SIG-M5 treated with dmso at 0.1 percent for 504 hours (cell line): Measurements from ENCODE around the gene LRP6.

ENCODE experiments used
- DNase-seq: peaks from one replicate; lab custom pipeline; 2025; ENCODE audit not compliant: unreplicated experiment; lab: John Stamatoyannopoulos, UW

The LRP6 gene

GRCh38 chr12:12216349-12217017 lies 50.4 kb downstream of the LRP6 start:
- DNase-seq = peak; percentile 77

DNA sequence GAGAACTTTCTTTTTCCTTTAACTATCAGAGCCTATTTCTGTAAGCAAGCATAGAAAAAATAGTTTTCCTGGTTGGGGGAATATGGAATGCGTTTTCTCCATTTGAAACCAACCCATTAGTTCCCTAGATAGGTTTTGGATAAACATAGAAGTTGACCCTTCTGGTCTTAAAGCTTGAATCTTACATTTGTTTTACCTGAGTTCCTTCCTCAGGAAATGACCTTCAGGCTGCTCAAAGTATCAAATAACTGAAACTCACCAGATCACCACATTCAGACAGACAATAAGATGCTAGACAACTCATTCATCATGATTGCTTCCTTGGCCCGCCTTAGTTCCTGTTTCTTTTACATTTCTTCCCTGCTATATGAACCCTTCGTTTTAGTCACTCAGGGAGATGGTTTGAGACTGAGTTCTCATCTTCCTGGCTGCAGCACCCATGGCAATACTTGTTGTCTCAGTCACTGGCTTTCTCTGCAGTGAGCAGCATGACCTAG lies 52.2 kb downstream of the LRP6 start:
- DNase-seq = peak; percentile 59

- no peak for DNase-seq
These were observed 52.6 kb downstream of the LRP6 start for GRCh38 chr12:12214201-12214600.

GRCh38 chr12:12212769-12213168 lies 54.1 kb downstream of the LRP6 start:
- no peak for DNase-seq

DNA sequence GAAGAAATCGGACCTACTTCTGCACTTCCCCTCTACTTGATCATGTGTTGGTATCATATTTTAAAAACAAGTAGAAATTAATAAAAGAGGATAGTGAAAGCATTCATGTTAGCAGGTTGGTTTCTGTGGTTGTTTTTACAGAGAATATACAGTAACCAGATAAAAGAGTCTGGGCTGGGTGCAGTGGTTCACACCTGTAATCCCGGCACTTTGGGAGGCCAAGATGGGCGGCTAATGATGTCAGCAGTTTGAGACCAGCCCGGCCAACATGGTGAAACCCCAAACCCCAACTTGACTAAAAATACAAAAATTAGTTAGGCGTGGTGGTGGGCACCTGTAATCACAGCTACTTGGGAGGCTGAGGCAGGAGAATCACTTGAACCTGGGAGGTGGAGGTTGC lies 55.9 kb downstream of the LRP6 start:
- no peak for DNase-seq

DNA sequence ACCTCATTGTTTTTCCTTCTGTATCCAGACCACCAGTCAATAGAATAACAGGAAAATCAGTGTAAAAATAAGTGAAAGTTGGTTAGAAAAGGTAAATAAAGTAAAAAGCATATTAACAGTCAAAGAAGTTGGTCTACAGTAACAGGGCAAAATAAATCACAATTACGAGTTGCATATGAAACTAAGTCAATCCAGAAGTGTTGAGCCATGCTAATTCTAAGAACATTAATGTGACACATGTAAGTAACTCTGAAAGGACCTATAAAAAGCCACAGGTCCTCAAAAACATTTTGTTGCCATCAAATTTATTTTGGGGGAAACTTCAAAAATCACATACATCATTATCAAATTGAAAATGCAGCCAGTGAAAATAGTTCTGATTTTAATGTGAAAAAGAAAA lies 56.4 kb downstream of the LRP6 start:
- DNase-seq = no peak

DNA sequence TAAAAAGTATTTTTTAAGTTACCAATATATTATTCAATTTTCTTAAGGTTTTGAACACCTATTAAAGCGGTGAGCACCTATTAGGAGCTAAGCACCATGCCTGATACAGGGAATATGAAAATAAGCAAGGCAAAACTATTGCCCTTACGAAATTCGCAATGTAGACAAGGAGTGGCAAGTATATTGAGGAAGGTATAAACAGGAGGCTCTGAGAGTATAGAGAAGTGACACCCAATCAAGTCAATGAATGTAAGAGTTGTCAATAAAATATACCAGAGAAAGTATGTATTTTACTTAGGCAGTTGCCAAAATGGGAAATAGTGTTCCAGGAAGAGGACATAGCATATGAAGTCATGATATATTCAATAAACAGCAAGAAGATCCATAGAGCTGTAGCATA lies 57.2 kb downstream of the LRP6 start:
- DNase-seq = no peak

GRCh38 chr12:12209043-12209442 lies 57.8 kb downstream of the LRP6 start:
- no peak for DNase-seq

GRCh38 chr12:12207746-12208145 lies 59.1 kb downstream of the LRP6 start:
- no peak for DNase-seq

DNA sequence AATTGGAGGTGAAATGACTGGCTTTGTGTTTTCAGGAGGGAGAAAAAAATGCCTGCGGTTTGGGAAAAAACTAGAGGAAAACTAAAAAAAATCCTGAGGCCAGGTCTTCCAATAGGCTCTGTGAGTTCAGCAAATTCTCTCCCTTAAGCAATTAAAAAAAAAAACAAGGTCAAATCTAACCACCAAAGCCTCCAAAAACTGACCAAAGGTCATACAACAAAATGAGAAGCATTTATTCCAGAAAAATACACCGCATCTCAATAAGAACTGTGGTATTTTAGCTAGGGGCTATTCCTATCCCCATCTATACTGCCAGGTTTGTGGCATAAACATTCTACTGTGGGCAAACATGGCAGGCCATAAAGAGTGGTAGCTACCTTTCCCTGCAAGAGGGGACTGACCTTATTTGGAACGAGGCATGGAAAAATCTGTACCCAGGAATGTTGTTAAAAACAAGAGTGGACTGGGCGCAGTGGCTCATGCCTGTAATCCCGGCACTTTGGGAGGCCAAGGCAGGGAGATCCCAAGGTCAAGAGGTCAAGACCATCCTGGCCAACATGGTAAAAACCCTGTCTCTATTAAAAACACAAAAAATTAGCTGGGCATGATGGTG lies 60.0 kb downstream of the LRP6 start:
- no peak for DNase-seq

GRCh38 chr12:12202747-12203146 lies 64.1 kb downstream of the LRP6 start:
- DNase-seq = no peak

GRCh38 chr12:12202105-12202504 lies 64.7 kb downstream of the LRP6 start:
- DNase-seq = no peak

DNA sequence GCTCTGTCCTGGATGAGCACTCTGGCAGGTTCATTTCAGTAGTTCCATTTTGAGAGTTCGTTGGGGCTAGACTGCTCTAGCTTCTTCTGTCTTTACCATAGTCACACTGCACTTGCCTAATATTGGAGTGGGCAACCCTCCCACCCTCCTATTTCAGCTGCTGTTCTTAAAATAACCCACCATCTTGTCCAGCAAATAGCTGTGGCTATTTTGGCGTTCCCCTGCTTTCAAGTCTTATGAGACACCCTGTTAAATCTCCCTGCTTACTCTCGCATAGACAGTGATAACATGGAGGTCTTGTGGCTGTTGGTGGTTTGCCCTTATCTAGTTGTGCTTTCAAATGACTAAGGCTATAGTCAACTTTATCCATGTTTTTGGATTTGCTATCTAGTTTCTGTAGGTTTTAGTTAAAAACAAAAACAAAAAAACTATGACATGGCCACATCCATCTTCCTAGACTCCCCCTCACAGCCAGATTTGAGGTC lies 65.5 kb downstream of the LRP6 start:
- DNase-seq = no peak

GRCh38 chr12:12200363-12200762 lies 66.5 kb downstream of the LRP6 start:
- DNase-seq = no peak

DNA sequence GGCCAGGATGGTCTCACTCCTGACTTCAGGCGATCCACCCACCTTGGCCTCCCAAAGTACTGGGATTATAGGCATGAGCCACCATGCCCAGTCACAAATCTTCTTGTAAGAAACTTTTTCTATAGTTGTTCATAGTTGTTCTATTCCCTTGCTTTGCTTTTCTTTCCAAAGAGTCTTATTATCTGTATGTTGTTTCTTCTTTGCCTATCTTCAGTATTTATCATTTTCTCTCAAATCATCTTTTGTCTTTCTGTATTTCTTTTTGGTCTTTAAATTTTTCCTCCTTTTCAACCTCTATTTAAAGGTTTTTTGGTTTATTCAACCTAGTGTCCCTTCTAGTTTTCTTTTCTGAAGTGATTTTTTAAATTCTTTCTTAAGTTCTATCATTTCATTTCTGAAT lies 68.7 kb downstream of the LRP6 start:
- no peak for DNase-seq

DNA sequence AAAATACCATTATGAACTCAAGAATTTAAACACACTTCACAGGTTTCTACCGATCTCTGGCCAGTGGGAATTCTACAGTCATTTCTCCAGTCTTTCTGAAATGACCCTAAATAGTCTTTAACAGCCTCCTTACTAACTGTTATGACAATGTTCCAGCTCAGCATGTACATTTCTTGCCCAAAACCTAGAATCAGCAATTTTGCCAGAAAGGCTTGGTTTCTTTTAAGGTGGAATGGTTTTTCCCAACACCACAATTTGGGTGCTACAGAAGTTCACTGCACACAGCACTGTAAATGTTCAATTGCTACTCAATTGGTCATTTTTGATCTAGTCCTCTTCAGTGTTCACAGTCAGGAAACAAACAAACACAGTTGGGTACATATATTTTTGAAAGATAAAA lies 69.7 kb downstream of the LRP6 start:
- no peak for DNase-seq

DNA sequence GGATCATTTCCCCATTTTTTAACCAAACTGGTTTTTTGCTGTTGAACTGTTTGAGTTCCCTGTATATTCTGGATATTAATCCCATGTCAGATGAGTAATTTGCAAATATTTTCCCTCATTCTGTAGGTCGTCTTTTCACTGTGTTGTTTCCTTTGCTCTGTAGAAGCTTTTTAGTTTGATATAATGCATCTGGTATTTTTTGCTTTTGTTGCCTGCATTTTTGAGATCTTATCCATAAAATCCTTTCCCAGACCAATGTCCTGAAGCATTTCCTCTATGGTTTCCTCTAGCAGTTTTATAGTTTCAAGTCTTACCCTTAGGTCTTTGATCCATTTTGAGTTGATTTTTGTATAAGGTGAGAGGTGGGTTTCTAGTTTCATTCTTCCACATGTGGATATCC lies 71.3 kb downstream of the LRP6 start:
- no peak for DNase-seq

GRCh38 chr12:12195081-12195480 lies 71.8 kb downstream of the LRP6 start:
- no peak for DNase-seq

GRCh38 chr12:12194206-12194605 lies 72.6 kb downstream of the LRP6 start:
- no peak for DNase-seq

GRCh38 chr12:12191008-12191407 lies 75.8 kb downstream of the LRP6 start:
- no peak for DNase-seq

- DNase-seq = no peak
These were observed 76.6 kb downstream of the LRP6 start for GRCh38 chr12:12190087-12190809.

GRCh38 chr12:12185414-12185813 lies 81.4 kb downstream of the LRP6 start:
- no peak for DNase-seq
